NCI-H2196 treated with DMSO at 0.1 percent for 48 hours (cell line): Measurements from ENCODE around the gene NEURL2.
"Not testable (repeated sequence)": the region's sequence is repeated elsewhere in the genome, so short reads cannot be mapped to it uniquely, and the experiment has no call there.

Experiments used
- DNase-seq: peaks from one replicate; lab custom pipeline; 2025; ENCODE audit not compliant: unreplicated experiment; lab: John Stamatoyannopoulos, UW

The NEURL2 gene, protein sequence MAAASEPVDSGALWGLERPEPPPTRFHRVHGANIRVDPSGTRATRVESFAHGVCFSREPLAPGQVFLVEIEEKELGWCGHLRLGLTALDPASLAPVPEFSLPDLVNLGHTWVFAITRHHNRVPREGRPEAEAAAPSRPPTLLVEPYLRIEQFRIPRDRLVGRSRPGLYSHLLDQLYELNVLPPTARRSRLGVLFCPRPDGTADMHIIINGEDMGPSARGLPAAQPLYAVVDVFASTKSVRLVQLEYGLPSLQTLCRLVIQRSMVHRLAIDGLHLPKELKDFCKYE

DNA sequence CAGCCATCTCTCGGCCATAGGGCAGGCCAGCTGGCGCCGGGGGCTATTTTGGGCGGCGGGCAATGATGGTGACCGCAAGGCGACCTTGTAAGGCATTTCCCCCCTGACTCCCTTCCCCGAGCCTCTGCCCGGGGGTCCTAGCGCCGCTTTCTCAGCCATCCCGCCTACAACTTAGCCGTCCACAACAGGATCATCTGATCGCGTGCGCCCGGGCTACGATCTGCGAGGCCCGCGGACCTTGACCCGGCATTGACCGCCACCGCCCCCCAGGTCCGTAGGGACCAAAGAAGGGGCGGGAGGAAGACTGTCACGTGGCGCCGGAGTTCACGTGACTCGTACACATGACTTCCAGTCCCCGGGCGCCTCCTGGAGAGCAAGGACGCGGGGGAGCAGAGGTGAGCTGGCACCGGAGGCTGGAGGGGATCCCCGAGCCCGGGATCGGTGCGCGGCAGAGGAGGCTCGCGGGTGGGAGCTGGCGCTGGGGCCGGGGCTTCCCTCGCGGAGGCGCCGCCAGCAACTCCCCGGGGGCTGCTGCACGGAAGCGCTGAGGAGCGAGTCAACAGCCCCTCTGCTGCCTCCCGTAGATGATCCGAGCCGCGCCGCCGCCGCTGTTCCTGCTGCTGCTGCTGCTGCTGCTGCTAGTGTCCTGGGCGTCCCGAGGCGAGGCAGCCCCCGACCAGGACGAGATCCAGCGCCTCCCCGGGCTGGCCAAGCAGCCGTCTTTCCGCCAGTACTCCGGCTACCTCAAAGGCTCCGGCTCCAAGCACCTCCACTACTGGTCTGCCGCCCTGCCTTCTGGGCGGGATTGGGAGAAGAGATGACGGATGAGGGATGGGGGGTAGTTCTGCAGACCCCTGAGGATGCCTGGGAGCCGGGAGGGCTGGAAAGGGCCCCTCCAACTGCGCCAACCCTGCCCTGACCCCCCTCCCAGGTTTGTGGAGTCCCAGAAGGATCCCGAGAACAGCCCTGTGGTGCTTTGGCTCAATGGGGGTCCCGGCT lies at the start of gene NEURL2, which contains the start of gene CTSA:
Gene NEURL2 (minus strand): TSS at position 224 of the 999 bp plus-strand sequence. CDS start 217 bp downstream, at position 7.
Gene CTSA (plus strand): TSS at position 351 of the 999 bp plus-strand sequence. CDS start 234 bp downstream, at position 585.
- peak; percentile 48 for DNase-seq

DNA sequence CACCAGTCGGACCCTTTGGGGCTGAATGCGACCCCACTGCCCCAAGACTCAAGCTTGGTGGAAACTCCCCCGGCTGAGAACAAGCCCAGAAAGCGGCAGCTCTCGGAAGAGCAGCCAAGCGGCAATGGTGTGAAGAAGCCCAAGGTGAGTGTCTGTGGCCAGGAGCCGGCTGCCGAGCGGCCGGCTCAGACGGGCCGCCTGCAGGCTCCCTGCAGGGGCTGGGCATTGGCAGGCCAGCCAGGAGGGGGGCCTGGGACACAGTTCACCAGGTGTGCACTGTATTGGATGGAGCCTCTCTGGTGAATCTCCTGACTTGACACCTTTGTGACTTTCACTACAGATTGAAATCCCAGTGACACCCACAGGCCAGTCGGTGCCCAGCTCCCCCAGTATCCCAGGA lies 49.5 kb upstream of the NEURL2 start:
- no peak for DNase-seq

DNA sequence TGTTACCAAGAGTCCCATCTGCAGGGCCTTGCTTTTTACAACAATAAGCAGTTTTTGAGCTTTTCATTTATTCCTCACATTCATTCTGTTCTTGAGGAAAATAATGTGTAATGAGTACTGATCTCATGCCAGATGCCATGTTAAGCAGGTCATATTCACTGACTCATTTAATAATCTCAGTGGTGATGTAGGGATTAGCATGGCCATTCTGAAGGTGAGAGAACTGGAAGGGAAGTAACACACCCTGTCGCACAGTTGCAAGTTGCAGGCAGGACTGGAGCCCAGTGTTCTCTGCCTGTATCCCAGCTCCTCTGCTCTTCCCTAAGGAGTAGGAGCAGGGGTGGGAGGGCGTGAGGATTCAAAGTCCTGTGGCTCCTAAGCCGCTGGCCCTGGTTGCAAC lies 49.0 kb upstream of the NEURL2 start:
- DNase-seq: no peak

DNA sequence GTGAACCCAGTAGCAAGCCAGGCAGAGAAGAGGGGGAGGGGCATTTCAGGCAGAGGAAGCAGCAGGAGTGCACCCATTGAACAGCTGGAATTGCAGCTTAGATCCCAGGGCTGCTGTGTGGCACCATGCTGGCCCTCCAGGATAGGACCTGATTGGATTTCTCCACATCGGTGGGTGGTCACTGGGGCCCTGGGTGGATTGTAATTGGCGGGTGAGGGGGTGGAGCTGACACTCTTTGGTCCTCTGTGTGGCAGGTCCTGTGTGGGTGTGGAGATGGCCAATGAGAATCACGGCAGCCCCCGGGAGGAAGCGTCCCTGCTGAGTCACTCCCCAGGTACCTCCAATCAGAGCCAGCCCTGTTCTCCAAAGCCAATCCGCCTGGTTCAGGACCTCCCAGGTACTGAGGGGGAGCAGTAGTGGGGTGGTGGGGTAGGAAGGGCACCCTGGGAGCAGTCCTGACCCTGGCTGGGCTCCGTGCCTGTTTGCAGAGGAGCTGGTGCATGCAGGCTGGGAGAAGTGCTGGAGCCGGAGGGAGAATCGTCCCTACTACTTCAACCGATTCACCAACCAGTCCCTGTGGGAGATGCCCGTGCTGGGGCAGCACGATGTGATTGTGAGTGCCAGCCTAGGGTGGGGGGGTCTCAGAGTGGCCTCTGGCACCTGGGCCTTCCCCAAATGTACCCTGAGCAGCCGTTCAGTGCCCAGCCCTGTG lies 47.9 kb upstream of the NEURL2 start:
- DNase-seq: no peak

DNA sequence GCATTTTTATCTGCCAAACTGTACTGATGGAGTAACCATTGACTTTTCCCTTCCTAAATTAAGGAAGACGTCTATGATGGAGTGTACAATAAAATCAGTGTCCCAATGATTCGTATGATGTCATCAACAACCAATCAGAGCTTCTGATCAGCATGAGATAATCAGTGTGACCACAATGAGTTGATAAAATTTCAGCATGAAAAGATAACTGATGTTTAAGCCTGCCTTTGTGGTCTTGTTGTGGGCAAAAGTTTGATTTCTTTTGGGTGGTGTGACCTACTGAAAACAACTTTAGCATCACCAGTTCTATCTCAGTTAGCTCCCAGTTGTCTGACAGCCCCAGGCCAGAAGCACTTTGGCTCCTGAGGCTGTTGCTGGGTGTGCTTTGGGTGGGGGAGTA lies 46.8 kb upstream of the NEURL2 start:
- DNase-seq: no peak

DNA sequence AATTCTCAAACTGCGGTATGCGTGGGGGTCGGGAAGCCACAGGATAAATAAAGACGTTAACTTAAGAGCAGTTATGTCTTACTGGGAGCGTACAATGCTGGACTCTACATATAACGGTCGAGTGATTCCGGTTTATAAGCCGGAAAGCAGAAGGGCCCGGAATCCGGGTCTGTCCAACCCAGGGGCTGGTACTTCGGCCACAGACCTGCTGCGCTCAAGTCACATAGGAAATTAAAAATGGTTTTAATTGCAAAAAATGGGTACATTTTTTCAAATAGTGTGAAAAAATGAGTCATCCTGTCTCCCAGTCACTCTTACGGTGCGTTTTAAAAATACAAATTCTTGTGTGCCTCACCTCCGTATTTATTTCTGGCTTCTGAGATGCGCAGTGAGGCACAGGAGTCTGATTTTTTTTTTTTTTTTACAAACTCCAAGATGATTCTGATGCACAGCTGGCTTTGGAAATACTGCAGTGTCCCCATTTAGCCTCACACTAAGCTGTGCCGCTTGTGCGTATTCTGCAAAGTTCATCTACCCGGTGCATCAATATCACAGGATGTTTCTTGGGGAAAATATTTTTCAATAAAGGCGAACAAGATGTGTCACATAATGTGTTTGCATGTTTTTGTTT lies 44.5 kb upstream of the NEURL2 start:
- DNase-seq: no peak

DNA sequence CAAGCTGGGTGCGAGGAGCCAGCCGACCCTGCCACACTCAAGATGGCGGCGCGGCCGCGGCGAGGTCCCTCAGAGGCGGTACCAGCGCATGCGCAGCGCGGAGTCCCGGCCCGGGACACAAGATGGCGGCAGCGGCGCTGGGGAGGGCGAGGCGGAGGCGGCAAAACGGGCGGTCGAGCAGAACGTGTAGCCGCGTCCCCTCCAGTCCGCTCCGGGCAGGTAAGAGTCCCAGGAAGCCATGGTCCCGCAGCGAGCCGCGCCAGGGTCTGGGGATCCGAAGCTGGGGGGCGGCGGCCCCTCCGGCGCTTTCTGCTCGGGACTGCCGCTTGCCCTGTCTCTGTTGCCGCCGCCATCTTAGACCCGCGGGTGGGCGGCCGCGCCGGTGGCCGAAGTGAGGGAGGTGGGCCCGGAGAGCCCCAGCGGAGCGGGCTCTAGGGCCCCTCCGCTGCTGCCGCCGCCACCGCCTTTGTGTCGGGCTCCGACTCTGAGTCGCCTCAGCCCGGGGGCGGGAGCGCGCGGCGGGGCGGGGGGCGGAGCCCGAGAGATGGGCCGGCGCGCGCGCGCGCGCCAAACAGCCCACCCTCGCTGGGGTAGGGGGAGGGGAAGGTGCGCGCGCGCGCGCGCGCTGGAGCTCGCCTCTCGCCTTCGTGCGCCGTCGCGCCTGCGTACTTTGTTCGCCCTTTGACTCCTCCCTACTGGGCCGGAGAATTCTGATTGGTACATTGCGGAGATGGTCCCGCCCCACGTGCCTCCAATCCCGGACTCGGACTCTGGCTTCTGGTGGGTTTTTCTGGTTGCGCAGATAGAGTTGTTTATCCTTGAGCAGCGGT lies 43.8 kb upstream of the NEURL2 start, which contains the start of gene PCIF1:
Gene PCIF1 (plus strand): TSS at position 98 of the 830 bp plus-strand sequence. CDS start 4,317 bp downstream, outside the sequence.
- peak; percentile 88 for DNase-seq

DNA sequence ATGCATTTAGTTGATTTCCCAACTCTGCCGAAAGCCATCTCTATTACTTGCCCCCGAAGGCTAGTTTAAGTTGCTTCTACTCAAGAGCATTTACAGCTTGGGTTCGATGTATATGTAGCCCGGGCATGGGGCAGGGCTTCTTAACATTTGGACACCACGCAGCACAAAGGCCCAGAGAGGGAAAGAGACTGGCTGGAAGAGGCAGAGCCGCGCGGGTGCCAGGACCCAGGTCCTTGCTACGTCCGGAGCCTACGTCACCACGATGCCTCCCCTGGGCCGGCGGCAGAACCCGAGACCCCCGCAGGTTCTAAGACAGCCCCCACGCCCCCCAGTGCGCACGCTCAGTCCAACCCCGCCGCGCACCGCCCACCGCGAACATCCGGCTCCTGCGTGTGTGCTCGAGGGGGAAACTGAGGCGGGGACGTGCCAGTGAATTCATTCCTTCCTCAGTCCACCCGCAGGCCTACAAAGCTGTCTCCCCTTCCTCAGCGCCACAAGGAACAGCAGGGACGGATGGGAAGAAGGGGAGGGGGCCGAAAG lies 43.1 kb upstream of the NEURL2 start:
- no peak for DNase-seq

DNA sequence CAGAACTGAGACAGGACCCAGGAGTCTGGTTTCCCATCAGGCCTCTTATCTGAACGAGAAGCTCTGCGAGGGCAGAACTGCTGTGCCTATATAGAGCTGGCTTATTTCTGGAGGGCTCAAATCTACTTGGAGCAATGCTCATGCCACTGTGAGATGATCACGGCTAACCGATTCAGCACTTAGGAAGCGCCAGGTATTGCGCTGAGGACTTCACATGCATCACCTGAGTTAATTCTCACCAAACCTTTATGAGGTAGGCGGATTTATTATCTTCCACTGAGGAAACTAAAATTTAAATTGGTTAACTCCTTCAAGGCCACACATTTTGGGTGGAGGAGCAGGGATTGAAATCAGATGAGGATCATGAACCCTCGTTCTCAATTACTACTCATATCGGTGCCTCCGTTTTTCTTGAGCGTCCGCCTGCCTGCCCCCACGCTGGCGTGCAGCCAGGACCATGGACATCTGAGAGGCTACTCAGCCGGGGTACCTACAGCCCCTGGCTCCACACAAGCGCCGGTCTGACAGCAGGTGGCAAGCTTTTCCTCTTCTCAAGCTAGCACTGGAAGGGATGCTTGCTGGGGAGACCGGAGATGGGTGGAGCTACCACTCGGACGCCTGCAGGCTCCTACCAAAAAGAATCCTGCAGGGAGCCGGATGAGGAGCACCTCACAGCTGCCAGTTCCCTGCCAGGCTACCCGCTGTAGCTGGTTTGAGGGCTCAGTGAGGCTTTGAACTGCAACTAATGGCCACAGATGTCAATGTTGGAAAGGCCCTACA lies 42.4 kb upstream of the NEURL2 start:
- DNase-seq: peak; percentile 80

DNA sequence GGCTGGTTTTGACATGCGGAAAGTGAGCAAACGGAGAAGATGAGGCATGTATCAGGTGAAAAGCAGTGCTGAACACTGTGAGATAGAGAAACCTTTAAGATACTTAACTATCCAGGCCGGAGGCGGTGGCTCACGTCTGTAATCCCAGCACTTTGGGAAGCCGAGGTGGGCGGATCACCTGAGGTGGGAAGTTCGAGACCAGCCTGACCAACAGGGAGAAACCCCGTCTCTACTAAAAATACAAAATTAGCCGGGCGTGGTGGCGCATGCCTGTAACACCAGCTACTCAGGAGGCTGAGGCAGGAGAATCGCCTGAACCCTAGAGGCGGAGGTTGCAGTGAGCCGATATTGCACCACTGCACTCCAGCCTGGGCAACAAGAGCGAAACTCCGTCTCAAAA lies 40.7 kb upstream of the NEURL2 start:
- not testable (repeated sequence) for DNase-seq

DNA sequence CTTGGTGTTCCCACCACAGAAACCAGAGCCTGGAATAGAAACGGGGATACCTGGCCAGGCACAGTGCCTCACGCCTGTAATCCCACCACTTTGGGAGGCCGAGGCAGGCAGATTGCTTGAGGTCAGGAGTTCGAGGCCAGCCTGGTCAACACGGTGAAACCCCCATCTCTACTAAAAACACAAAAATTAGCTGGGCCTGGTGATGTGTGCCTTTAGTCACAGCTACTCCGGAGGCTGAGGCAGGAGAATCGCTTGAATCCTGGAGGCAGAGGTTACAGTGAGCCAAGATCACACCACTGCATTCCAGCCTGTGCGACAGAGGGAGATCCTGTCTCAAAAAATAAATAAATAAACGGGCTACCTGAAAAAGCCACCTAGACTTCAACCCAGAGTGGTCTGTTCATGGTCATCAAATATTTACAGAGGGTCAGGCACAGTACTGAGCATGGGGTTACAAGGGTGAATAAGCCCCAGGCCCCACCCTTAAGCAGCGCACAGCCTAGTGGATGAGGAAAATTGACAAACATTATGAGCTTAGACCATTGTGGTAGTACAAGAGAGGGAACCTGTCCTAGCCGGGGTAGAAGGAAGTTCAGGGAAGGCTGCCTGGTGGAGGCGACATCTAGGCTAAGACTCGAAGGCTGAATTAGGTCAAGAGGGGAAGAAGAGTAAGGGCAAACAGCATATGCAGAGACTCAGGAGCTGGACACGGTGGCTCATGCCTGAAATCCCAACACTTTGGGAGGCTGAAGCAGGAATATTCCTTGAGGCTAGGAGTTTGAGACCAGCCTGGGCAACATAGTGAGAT lies 36.3 kb upstream of the NEURL2 start:
- no peak for DNase-seq

DNA sequence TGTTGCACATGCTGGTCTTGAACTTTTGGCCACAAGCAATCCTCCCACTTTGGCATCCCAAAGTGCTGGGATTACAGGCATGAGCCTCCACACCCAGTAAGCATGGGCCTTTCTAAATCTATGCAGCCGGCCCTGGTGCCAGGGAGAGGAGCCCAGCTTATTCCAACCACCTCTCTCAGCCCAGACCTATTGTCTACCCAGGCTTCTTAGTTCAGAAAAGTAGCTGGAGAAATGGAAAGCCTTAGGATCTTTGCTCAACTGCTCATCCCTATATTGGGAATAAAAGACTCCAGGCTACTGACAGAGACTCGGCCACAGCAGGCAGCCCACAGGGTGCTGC lies 35.7 kb upstream of the NEURL2 start:
- no peak for DNase-seq

DNA sequence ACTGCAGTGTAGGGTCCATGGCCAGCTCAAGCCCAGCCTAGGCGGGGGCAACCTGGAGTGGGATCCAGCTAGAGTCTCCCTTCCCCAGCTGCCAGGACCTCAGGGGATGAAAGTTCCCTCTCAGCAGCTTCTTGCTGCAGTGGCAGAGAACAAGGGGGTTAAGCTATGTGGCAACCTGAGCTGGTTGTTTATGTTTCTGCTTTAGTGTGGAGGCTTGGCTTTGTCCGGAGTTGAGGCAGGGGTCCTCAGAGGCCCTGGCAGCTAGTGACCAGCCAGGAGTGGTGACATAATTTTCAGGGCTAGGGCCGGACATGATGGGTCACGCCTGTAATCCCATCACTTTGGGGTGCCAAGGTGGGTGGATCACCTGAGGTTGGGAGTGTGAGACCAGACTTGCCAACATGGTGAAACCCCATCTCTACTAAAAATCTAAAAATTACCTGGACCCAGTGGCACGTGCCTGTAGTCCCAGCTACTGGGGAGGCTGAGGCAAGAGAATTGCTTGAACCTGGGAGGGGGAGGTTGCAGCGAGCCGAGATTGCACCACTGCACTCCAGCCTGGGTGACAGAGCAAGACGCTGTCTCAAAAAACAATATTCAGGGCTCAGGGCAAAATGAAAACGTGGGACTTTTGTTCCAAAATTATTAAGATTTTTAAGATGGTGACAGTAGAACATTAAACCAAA lies 35.0 kb upstream of the NEURL2 start:
- DNase-seq: no peak

DNA sequence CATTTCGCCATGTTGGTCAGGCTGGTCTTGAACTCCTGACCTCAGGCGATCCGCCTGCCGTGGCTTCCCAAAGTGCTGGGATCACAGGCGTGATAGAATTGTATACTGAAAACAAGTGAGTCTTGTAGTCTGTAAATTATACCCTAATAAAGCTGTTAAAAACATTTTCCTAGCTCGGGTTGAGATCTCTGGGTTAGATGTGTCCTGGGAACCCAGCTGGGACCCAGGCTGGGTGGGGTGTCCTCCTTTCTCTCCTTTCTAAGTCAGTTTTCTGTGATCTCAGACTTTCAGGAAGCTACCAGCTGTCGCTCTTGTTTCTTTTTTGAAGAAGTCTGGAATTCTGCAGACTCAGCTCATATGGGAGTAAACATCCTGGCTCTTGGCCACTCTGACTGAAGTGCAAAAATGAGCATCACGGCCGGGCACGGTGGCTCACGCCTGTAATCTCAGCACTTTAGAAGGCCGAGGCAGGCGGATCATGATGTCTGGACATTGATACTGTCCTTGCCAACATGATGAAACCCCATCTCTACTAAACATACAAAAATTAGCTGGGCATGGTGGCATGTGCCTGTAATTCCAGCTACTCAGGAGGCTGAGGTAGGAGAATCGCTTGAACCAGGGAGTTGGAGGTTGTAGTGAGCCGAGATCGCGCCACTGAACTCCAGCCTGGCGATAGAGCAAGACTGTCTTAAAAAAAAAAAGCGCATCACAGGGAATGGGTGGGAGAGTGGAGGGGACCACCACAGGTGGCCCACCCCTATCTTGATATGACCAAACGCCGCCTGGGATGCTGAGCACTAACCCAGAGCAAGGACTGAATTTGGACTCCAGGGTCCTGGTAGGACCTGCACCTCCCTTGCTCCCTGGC lies 33.6 kb upstream of the NEURL2 start:
- DNase-seq: no peak

DNA sequence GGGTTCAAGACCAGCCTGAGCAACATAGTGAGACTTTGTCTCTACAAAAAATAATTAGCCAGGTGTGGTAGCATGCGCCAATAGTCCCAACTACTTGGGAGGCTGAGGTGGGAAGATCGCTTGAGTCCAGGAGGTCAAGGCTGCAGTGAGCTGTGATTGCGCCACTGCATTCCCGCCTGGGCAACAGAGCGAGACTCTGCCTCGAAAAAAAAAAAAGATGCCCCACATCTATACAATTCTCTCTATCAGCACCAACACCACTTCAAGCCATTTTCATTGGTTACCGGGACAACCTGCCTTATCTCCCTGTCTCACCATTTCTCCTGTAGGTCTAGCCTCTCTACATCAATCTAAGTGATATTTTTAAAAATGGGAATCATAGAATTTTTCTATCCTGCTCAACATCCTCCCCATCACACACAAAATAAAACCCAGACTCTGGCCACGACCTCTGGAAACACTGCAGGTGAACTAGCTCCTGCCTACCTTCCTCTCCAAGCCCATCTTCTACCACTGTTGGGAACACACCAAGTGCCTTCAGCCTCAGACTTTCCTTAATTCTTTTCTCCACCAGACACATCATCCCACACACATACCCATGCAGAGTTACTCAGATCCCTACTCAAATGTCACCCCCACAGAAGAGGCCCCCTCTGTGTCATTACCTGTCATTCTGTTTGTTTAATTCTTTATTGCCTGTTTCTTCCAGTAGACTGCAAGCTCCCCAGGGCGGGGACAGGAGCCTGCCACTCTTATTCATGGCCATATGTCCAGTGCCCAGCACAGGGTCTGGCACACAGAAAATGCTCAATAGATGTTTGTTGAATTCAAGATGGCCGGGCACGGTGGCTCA lies 30.6 kb upstream of the NEURL2 start:
- DNase-seq: no peak
